ENCODE data around the gene FLOT1.
A peak's percentile ranks its signal among the peaks of the same experiment; 100 is the strongest.

The FLOT1 gene

DNA sequence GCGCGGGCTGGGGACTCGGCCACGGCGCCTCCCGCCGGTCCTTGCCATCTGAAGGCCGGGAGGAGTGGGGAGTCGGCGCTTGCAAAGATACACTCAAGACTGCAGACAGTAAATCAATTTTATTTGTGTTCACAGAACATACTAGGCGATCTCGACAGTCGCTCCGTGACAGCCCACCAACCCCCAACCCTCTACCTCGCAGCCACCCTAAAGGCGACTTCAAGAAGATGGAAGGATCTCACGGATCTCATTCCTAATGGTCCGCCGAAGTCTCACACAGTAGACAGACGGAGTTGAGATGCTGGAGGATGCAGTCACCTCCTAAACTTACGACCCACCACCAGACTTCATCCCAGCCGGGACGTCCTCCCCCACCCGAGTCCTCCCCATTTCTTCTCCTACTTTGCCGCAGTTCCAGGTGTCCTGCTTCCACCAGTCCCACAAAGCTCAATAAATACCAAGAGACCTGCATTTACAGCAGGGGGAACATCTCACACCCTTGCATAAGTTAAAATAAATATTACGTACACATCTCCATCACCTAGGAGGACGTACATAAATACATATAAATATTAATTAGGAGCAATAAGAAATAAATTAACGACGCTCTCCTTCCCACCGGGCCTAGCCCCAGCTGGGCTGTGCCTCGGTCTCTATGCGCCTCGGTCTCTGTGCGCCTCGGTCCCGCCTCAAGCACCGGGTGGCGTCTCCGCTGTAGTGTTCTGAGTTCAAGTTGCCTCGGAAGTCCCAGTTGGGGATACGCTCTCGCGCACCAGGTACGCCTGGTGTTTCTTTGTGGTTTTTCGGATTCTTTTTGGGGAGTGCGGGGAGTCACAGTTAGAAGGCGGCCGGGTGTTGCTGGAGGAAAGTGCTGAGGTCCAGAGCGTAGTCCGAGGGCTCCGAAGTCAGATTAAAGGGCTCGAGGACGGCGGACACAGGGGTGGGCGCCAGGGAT is 889 bp upstream of the FLOT1 start:
- peak overlapping the region; percentile 97 for H3K4me3 ChIP-seq (ENCODE audit: low read length)
- DNase-seq (ENCODE audit: low read depth) = peak; percentile 33
- TF ChIP-seq, protein P1, sequence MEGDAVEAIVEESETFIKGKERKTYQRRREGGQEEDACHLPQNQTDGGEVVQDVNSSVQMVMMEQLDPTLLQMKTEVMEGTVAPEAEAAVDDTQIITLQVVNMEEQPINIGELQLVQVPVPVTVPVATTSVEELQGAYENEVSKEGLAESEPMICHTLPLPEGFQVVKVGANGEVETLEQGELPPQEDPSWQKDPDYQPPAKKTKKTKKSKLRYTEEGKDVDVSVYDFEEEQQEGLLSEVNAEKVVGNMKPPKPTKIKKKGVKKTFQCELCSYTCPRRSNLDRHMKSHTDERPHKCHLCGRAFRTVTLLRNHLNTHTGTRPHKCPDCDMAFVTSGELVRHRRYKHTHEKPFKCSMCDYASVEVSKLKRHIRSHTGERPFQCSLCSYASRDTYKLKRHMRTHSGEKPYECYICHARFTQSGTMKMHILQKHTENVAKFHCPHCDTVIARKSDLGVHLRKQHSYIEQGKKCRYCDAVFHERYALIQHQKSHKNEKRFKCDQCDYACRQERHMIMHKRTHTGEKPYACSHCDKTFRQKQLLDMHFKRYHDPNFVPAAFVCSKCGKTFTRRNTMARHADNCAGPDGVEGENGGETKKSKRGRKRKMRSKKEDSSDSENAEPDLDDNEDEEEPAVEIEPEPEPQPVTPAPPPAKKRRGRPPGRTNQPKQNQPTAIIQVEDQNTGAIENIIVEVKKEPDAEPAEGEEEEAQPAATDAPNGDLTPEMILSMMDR (IDR thresholded peaks at IDR 0.05; ENCODE audit: insufficient read depth, low read depth, low read length, missing control alignments) = no peak

DNA sequence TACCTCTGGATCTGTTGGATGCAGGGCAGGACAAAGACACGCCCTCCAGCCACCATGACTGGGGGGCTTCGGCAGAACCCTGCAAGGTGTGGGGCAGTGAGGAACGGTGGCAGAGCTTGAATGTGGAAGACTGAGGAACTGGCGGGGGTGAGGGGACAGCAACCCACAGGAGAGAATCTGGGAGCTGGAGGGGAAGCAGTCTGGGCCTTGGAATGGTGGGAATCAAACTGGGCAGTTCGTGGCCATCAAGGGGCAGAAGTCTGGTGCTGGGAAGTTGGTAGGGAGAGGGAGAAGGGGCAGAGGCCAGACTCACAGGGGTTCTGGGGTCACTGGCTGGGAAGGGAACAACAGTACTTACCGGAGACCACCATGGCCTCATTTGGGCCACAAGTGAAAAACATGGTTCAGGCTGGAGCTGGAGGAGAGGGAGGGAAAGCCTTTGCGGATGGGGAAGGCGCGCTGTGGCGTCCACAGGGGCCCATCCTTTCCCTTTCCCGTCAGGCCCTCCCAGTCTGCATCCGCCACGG is 635 bp downstream of the FLOT1 start:
- peak overlapping the region; percentile 97 for H3K4me3 ChIP-seq (ENCODE audit: low read length)
- TF ChIP-seq, protein P1 (IDR thresholded peaks at IDR 0.05; ENCODE audit: insufficient read depth, low read depth, low read length, missing control alignments) = no peak
- DNase-seq (ENCODE audit: low read depth) = no peak

DNA sequence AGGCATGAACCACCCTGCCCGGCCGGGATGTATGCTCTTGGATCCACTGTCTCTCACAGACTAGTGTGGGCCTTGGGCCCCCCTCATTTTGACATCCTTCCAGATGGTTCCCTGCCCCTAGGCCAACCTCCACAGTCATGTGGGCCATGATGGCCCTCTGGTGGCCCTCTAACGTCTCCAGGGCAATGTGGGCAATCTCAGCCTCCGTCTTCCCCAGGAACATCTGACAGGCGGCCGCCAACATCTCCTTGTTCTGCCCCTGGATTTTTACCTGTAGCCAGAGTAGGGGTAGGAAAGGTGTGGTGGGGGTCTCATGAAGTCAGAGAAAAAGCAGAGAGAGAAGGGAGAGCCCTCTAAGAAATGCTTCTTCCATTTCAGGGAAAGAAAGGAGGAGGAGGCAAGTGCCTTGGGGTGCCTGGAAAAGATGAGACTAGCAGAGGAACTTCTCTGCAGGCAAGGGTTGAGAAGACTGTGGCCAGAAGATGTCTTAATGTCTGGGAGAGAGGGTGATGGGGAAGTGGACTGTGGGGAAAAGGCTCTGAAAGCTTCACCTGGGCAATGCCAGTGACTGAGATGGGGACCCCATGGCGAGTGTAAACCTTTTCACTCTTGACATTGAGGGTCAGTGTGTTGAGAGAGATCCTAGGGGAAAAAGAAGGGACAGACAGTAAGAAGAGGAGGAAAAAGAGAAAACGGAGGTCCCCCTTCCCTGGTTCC is 1.3 kb downstream of the FLOT1 start:
- DNase-seq (ENCODE audit: low read depth) = peak; percentile 38
- peak overlapping the region; percentile 97 for H3K4me3 ChIP-seq (ENCODE audit: low read length)
- TF ChIP-seq, protein P1 (IDR thresholded peaks at IDR 0.05; ENCODE audit: insufficient read depth, low read depth, low read length, missing control alignments) = no peak

DNA sequence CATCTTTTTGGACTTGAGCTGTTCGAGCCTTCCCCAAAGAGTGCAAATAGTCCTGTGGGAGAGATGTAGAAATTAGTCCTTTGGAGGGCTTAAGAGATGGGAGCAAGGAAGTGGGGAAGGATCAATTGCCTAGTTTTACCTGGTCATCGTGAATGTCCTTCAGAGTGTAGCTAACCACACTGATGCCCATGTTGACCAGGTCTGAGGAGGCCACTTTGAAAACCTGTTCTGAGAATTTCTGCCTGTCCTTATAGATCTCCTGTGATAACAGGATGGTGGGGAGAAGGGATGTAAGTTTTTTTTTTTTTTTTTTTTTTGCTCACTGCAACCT is 2.0 kb downstream of the FLOT1 start:
- no peak overlapping the region for H3K4me3 ChIP-seq (ENCODE audit: low read length)
- TF ChIP-seq, protein P1 (IDR thresholded peaks at IDR 0.05; ENCODE audit: insufficient read depth, low read depth, low read length, missing control alignments) = no peak
- no peak for DNase-seq (ENCODE audit: low read depth)

GRCh38 chr6:30738532-30738931 is 4.0 kb downstream of the FLOT1 start:
- DNase-seq (ENCODE audit: low read depth) = no peak
- no peak overlapping the region for H3K4me3 ChIP-seq (ENCODE audit: low read length)

DNA sequence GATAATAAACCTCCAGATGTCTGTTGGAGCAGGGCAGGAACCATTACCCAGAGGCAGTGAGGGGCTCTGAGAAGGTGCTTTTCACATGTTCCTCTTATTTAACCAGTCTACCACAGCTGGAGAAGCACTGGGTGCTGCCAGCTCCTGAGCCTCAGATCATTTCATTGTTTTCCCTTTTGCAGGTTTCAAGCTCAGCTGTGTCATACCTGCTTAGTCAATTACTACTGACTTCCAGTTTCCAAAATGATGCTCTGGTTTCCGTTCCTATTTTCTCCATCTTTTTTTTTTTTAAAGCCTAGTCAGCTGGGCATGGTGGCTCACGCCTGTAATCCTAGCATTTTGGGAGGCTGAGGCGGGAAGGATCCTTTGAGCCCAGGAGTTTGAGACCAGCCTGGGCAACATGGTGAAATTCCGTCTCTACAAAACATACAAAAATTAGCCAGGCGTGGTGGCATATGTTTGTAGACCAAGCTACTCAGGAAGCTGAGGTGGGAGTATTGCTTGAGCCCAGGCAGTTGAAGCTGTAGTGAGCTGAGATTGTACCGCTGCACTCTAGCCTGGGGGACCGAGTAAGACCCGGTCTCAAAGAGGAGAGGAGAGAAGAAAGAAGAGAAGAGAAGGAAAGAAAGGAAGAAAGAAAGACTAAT is 6.7 kb downstream of the FLOT1 start:
- no peak overlapping the region for H3K4me3 ChIP-seq (ENCODE audit: low read length)
- DNase-seq (ENCODE audit: low read depth) = no peak
- TF ChIP-seq, protein P1 (IDR thresholded peaks at IDR 0.05; ENCODE audit: insufficient read depth, low read depth, low read length, missing control alignments) = no peak

More at GRCh38 chr6:30738532-30738931, 4.0 kb downstream of the FLOT1 start:
- TF ChIP-seq, protein P1 (IDR thresholded peaks at IDR 0.05; ENCODE audit: insufficient read depth, low read depth, low read length, missing control alignments) = no peak
